NCI-H1048 (cell line): ENCODE measurements around the gene NACC1.
"Not testable (repeated sequence)": the region's sequence is repeated elsewhere in the genome, so short reads cannot be mapped to it uniquely, and the experiment has no call there.

Experiments used
- DNase-seq: peaks from one replicate; lab custom pipeline; 2025; lab: John Stamatoyannopoulos, UW

Gene NACC1

DNA sequence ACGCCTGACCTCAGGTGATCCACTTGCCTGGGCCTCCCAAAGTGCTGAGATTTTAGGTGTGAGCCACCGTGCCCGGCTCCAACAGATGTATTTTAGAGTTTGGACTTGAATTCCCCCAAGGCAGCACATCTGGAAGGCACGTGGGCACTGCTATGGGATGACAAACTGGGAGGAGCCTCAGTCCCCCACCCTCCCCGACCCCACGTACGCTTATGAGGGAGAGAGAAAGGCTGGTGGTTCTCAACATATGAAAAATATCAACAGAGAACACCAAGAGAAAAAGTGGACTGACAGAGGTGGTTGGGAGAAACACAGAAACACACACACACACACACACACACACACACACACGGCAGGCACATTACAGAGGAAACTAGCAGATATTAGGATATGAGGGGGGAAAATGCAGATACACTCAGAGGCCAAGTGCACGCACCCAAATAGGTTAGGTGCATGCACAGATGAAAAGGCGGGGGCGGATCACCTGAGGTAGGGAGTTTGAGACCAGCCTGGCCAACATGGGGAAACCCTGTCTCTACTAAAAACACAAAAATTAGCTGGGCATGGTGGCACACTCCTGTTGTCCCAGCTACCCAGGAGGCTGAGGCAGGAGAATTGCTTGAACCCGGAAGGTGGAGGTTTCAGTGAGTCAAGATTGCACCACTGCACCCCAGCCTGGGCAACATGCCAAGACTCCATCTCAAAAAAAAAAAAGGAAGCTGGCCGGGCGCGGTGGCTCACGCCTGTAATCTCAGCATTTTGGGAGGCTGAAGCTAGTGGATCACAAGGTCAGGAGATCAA lies 28.9 kb downstream of the NACC1 start:
- DNase-seq: no peak

DNA sequence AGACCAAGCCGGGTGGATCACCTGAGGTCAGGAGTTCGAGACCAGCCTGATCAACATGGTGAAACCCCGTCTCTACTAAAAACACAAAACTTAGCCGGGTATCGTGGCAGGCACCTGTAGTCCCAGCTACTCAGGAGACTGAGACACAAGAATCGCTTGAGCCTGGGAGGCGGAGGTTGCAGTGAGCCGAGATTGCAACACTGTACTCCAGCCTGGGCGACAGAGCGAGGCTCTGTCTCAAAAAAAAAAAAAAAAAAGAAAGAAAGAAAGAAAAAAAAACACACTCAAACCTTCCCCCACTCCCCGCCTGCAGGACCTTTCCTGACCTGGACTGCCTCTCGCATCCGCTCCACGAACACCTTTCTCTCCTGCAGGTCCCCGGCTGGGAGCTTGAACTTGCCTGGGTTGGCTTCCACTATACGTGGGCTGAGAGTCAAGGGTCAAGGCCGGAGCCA lies 31.1 kb downstream of the NACC1 start:
- DNase-seq: not testable (repeated sequence)

DNA sequence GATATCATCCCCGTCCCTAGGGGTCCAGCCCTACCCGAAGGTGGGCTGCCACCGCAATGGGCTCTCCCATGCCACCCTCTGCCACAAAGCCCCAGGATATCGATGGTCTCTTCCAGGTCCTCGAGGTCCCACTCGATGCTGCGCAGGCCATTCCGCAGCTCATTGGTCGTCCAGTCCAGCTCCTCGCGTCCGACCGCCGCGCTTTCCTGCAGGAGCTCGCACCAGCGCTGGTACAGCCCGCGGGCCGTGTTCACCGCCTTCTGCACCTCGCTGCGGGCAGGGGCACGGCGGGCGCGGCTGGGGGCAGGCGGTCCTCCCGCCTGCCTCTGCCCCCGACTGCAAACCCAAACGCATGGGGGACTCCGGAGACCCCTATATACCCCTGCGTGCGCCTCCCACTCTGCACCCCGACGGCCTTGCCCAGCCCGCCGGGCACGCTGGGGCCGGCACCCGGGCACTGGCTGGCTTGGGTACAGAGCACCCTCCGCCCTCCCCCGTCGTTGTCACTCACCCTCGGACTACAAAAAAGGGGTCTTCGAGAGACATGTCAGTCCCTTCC lies 31.6 kb downstream of the NACC1 start:
- DNase-seq: no peak

DNA sequence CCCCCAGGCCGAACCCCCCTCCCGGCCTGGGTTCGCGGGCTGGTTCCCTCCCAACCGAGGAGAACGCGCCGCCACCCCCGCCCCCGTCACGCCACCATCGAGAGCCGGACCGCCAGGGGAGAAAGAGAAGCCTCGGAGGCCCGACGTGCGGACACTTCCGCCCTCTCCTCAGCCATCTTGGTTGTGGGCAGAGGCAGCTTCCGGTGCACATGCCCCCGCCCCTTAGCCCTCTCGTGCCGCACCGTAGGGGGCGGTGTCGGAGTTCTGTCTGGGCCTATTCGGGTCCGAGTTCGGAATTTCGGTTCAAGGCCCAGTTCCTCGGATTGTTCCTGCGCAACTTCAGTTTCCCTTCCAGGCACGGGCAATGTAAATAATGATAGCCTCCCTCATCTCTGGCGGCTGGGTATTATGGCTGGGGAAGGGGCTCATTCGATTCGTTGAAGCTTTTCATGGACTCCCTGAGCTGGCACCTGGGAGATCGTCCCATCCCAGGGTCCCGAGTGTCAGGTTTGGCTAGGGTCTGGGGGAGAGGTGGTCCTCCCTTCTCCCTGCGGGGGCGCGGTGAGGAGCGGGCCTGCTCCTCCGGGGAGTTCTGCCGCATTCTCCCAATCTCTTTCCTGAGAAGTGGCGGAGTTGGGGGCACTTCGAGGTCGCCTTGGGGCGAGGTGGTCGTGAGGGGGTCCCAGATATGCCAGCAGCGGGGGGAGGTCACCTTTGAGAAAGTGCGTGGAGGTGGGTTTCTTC lies 32.3 kb downstream of the NACC1 start, which contains the start of the genes IER2 and STX10:
IER2 (plus strand) TSS at position 225 of the 744 bp plus-strand sequence. CDS start 2,776 bp downstream, outside the sequence.
STX10 (minus strand) TSS at position 189 of the 744 bp plus-strand sequence. CDS start 202 bp downstream, outside the sequence.
- peak; percentile 82 for DNase-seq

DNA sequence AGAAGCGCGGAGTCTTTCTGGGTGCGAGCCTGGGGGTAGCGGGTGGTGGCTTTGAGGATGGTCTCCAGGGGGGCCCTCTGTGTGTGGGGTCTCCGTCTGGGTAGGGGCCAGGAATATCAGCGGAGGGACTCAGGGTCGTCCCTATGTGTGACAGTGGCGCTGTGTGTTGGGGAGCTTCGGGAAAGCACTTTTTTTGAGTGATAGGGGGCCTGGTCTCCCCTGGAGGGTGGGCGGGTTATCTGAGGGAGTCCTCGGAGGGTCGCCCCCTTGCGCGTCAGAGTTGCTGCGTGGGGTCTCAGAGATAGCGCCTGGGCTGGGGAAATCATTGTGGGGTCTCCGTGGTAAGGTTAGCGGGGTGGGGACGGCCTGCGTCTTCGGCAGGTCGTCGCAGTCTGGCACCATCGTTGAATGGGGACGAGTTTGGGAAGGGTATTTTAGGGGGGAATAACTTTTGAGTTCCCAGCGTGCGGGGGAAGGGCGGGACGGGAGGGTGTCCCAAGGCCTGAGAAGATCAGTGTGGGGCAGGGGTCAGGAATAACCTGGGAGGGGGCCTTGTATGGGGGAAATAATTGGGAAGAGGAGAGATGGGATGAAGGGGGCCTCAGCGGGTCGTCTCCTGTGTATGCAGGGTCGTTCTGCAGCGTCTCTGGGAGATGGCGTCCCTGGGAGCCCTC lies 33.0 kb downstream of the NACC1 start:
- no peak for DNase-seq

DNA sequence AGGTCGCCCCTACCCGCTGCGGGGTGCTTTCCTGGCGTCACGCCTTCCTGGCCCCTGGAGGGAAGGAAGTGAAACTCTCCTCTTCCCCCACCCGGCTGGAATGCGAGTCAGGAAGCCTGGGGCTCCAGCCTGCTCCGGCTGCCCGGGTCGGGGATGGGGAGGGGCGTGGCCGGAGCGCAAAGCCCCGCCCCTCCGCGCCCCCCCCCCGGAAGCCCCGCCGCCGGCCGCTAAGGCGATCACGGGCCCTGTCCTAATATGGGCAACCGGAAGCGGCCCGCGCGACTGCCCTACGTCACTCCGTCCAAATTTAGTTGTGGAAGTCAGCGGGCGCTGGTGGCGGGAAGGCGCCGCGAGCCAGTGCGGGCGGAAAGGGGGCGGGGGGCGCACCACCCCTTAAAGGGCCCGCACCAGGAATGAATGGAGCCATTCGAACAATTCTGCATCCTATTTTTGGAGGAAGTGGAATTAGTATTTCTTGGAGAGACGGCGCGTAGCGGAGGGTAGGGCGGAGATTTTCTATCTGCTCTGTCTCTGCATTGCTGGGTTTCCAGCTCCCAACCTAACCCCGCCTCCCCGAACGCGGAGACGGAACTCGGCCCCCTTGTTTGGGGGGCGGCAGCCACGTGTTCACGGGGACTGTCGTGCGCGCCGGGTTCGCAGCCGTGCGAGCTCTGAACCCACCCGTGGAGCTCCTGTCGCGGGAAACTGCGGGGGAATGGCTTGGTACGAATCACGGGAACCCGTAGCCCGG lies 33.7 kb downstream of the NACC1 start:
- DNase-seq: peak; percentile 98

DNA sequence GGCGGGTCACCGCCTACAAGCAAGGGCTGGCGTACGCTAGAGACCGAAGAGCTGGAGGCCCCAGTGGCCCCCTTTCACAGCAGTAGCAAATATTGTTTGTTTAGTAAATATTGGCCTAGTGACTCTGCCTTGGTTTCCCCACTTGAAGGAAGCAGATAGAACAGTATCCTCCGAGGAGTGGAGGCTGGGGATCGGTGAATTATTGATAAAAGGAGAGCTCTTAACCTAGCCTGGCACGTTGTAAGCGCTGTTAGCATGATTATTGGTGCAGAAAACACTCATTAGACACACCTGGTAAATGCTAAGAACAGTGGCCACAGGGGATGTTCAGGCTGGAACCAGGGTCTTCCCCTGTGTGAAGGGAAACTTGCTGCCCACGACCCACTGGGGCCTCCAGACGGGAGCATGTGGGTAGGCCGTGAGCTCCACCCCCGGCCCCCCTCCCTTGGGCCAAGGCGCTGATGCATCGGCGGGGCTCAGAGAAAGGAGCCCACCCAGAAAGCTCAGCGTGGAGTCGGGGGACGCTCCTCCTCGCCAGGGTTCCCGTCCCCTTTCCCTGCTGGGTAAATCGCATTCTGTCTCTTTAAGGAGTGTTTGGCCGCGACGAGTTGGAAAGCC lies 34.4 kb downstream of the NACC1 start:
- no peak for DNase-seq

DNA sequence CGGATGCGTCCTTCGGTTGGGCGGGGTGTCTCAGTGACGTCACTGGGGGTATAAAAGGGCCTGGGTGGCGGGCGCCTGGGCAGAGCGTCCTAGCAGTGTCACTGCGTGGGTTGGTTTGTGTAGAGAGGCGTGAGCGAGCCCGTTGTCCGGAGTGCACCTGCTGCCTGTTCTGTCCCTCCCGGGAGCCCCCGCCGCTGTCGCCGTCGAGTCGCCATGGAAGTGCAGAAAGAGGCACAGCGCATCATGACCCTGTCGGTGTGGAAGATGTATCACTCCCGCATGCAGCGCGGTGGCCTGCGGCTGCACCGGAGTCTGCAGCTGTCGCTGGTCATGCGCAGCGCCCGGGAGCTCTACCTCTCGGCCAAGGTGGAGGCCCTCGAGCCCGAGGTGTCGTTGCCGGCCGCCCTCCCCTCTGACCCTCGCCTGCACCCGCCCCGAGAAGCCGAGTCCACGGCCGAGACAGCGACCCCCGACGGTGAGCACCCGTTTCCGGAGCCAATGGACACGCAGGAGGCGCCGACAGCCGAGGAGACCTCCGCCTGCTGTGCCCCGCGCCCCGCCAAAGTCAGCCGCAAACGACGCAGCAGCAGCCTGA lies 35.0 kb downstream of the NACC1 start:
- peak; percentile 80 for DNase-seq

DNA sequence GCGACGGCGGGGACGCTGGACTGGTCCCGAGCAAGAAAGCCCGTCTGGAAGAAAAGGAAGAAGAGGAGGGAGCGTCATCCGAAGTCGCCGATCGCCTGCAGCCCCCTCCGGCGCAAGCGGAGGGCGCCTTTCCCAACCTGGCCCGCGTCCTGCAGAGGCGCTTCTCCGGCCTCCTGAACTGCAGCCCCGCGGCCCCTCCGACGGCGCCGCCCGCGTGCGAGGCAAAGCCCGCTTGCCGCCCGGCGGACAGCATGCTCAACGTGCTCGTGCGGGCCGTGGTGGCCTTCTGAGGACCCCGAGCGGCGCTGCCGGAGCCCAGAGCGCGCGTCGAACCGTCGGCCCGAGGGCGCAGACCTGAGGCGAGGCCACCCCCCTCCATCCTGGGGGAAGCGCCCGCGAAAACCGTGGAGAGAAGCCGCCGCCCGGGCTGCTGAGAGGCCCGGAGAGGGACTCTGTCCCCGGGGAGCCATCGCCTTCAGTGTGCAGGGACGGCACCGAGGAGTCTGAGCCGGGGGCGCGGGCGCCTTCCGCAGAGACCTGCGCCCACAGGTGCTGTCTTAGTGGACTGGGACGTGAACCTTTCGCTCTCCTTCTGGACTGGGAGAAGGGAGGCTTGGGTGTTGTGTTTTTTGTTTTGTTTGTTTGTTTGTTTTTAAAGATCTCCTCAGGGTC lies 35.6 kb downstream of the NACC1 start:
- no peak for DNase-seq

DNA sequence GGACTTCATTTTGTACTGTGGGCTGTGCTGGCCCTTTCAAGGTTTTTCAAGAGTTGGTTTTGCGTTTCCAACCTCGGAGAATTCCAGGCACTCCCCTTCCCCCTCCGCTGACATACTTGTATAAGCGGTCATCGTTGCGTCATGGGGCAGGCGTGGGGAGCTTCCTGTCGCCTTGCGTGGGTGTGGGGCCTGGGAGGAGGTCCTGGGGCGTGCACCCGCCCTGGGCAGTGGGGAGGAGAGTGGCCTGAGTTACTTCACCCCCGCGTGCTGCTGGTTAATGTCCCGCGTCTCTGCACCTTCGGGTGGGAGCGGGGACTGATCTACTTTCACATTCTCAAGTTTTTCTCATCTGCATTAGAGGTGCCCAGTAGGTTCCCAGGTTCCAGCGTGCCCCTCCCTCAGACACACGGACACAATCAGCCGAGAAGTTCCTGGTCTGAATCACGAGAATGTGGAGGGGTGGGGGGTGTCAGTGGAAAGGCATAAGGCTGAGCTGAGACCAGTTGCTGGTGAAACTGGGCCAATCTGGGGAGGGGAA lies 36.2 kb downstream of the NACC1 start:
- no peak for DNase-seq

DNA sequence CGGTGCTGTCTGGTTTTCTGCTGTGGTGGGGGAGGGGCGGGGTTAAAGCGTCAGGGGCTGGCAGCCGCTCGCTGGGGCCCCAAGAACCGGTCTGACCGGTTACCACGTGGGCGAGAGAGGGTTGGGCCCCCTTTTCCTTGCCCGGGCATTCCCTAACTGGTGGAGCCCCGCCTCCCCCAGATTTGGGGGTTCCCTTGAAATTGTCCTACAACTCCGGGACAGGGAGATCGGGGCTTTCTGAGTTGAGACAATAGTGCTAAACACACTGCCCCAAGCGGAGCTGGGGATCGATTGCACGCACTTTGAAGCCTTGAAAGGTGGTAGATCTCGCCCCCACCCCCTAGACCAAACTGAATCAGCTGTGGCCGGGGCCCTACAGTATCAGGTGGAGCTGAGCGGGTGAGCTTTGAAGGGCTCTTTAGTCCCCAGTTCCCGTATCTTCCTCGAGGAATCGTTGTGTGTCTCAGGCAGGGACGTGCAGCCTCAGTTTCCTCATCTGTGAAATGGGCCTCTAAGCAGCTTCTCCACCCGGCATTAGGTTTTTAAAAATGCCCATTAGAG lies 36.9 kb downstream of the NACC1 start:
- peak; percentile 57 for DNase-seq

DNA sequence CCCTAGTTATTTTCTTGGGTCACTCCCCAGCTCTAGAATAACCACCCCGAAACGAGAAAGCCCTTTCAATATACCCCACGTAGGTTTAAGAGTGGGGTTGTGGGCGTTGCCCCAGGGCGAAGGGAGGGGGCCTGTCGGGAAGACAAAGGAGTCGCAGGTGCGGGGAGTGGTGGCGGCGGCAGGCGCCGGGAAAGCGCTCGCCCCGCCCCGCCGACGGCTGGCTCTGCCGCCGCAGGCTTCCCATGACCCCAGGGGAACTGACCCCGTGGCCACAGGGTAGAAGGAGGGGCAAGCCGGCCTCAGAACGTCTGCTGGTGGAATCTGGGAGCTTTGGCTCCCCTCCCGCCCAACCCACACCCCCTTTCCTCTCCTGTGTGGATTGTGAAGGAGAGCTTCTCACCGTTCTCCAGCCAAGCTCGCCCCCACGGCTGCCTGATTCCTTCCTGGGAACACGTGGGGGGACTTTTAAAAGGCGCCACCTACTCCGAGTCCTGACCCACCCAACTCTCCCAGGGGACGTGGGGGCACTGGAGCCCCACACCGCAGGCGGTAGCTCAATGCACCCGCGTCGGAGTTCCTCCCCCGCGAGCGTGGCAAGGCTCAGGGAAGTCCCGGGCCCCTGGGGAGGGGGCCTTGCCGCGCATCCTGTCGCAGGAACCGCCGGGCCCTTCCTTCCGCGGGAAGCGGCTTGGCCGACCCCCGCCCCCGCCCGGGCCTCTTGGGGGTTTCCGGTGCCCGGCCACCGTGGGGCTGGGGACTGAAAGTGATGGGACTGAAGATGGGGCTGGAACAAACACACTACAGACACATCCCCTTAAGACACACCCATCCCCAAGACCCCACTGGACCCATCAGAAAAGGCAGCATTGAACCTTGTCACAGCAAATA lies 37.7 kb downstream of the NACC1 start:
- no peak for DNase-seq

DNA sequence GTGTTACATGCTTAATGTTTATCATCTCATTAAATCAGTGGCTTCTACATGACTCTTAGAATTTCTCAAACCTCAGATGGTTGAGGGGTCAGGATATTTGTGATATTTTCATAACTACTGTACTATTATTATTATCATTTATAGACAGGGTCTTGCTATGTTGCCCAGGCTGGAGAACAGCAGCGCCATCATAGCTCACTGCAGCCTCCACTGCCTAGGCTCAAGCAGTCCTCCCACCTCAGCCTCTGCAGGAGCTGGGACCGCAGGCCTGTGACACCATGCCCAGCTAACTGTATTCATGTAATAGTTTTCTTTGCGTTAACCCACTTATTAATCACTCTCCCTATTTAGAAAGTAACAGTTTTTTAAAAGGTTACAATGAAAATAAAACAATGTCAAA lies 41.6 kb downstream of the NACC1 start:
- no peak for DNase-seq

DNA sequence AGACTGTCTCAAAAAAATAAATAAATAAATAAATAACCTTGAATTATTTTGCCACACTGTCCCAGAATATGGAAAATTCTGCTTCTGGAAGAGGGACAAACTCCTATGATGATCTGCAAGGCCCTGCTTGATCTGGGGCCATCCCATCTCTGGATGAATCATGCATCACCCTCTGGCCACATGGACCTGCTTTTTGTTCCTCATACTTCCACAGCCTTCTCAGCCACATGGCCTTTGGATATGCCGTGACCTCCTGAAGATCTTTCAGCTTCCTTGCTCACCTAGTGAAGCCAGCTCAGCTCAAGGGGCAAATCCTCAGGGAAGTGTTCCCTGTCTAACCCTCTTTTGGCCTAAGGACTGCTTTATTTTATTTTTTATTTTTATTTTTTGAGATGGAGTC lies 42.5 kb downstream of the NACC1 start:
- DNase-seq: no peak

DNA sequence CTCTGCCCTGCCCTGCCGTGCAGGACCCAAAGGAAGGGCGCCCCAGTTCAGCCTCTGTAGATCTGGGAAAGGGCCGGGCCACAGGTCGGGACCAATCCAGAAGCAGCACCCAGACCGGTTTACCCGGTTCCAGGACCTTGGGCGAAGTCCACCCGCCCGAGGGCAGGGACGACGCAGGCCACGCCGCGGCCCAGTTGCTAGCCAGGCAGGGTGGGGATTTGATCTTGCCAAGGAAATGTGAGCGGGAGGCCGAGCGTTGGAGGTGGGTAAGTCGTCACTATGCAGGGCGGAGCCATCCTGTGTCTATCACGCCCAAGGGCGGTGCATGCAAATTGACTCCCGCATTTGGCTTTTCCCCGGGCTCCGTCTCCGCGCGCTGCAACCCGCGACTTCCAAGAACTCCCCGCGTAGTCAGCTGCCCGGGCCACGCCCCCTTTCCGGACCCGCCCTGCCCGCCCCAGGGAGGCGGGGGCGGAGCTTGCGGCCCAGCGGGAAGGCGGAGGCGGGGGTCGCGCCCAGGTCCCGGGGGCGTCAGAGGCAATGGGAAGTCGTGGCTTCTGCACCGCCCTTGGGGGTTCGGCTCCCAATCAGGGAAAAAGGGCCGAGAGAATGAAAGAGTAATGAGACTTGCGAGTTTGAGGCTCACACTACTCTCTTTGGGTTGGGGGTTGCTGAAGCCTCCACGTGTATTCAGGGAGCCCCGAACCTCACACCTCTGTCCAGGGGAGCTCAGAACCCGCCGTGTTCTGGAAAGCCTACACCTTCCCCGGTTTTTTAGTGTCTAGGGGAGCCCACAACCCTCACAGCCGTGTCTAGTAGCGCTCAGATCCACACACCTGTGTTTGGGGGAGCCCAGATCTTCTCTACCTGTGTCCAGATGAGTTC lies 44.9 kb downstream of the NACC1 start:
- DNase-seq: peak; percentile 94

DNA sequence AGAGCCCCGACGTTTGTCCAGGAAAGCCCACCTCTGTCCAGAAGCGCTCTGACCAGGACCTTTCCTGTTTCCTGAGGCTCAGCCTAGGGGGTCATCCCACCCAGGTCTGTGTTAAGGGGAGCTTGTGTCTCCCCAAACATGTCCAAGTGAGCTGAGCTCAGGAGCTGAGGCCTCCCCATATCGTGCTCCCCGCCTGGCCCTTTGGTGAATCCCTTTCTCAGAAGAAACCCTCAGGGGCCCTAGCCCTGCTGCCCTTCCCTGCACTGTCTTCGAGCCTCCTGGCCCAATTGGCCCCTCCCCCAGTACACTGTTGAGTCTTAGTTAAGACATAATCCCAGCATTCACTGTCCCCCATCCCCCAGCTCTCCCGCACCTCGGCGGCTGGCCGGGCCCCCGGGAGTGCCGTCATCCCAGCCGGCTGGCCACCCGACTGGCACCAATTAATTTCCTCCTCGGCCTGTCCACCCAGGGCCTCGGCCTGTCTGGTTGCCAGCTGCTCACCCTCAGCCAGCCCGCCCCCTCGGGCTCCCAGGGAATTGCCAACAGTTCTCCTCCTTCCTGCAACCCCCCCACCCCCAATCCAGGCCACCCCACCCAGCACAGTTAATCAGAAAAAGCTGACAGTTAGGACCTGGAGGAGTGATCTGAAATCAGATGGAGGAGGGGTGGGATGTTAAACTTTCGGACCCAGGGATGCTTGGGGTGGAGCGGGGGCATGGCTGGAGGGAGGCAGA lies 45.7 kb downstream of the NACC1 start:
- no peak for DNase-seq
